GM23338 (cell line): ENCODE results near the gene ARID1B.

Experiments used
- CTCF ChIP-seq, 2 experiments: fragments of 200-600 bp in 1 of 2; sonication (generic) in 1 of 2; conservative IDR thresholded peaks; 2 replicates each; pipeline versions ENCODE4 v1.5.1 to v1.6.1; 2016 to 2017; ENCODE audit warnings: antibody characterized with exemption in 2 of 2, low read depth in 2 of 2, mild to moderate bottlenecking in 2 of 2, moderate library complexity in 1 of 2
- EZH2 ChIP-seq: fragments of 200-600 bp; sonication (generic); IDR thresholded peaks from one replicate; pipeline ENCODE4 v1.8.0; 2017; ENCODE audit warnings: antibody characterized with exemption, mild to moderate bottlenecking, low read depth; ENCODE audit not compliant: unreplicated experiment
- EZH2phosphoT487 ChIP-seq: fragments of 200-600 bp; sonication (generic); IDR thresholded peaks from one replicate; pipeline ENCODE4 v1.8.1; 2018; ENCODE audit warnings: antibody characterized with exemption; ENCODE audit not compliant: unreplicated experiment
- POLR2AphosphoS5 ChIP-seq: IDR thresholded peaks from 2 replicates; pipeline ENCODE4 v1.6.1; 2016; ENCODE audit warnings: antibody characterized with exemption, low read depth
- REST ChIP-seq: IDR thresholded peaks from one replicate; pipeline ENCODE4 v1.6.1; 2018; ENCODE audit warnings: antibody characterized with exemption; ENCODE audit not compliant: unreplicated experiment

- no peak for TF ChIP-seq CTCF (conservative IDR thresholded peaks at IDR 0.05; ENCODE audit: low read depth in 2 of 2)
- TF ChIP-seq REST: no peak
- TF ChIP-seq POLR2AphosphoS5: no peak
- TF ChIP-seq EZH2phosphoT487: no peak
- no peak for TF ChIP-seq EZH2
Observed at GRCh38 chr6:157005940-157006339, 228.8 kb downstream of the ARID1B start.
